CD4-positive, CD25-positive, alpha-beta regulatory T cell (primary cell): ENCODE data around the gene ZNF789. TPM values are rescaled to one million over a fixed set of nuclear protein-coding genes. Genes with fewer than 3 reads are reported as not detected.

ENCODE experiments used
- ATAC-seq, 2 donors: fragments of 150-1000 bp; cut with Tn5 transposase; one replicate each; pipeline ENCODE4 v1.10.0; 2021; ENCODE audit warnings: low read depth in 2 of 2, moderate number of reproducible peaks in 2 of 2, moderate library complexity in 1 of 2
- DNase-seq, 3 donors: peaks; one replicate each; pipeline versions ENCODE4 v3.0.0 to v3.0.0-alpha.2; 2012 to 2022; ENCODE audit warnings: mixed read lengths in 1 of 3
- H3K27ac ChIP-seq: one replicate; pipeline ENCODE4 v1.7.0; 2013; ENCODE audit warnings: mild to moderate bottlenecking, low read length; ENCODE audit not compliant: insufficient read depth, poor library complexity, severe bottlenecking
- H3K27me3 ChIP-seq: one replicate; pipeline ENCODE4 v1.7.0; 2013; ENCODE audit warnings: low read length; ENCODE audit not compliant: control insufficient read depth, insufficient read depth
- H3K36me3 ChIP-seq: one replicate; pipeline ENCODE4 v1.7.0; 2013; ENCODE audit warnings: mild to moderate bottlenecking, low read length, moderate library complexity; ENCODE audit not compliant: control insufficient read depth, insufficient read depth
- H3K4me1 ChIP-seq: 2 replicates; pipeline ENCODE4 v1.7.0; 2013; ENCODE audit warnings: mild to moderate bottlenecking, low read length; ENCODE audit not compliant: insufficient read depth, control insufficient read depth, poor library complexity, severe bottlenecking
- H3K4me3 ChIP-seq: one replicate; pipeline ENCODE4 v1.7.0; 2013; ENCODE audit warnings: low read depth, mild to moderate bottlenecking, low read length, moderate library complexity
- H3K9me3 ChIP-seq, 2 experiments: 1 replicate in 1 of 2; 2 replicates in 1 of 2; pipeline ENCODE4 v1.7.0; 2013; ENCODE audit warnings: low read length in 2 of 2, mild to moderate bottlenecking in 1 of 2, moderate library complexity in 1 of 2; ENCODE audit not compliant: control insufficient read depth in 2 of 2
- H3K27ac Mint-ChIP-seq, 3 donors: one replicate each; pipeline ENCODE4 v1.8.0; 2020 to 2022; ENCODE audit warnings: mild to moderate bottlenecking in 3 of 3, mixed read lengths in 3 of 3, moderate library complexity in 2 of 3
- H3K27me3 Mint-ChIP-seq: one replicate; pipeline ENCODE4 v1.8.0; 2022; ENCODE audit warnings: mild to moderate bottlenecking, mixed read lengths
- H3K36me3 Mint-ChIP-seq: one replicate; pipeline ENCODE4 v1.8.0; 2020; ENCODE audit warnings: mixed read lengths
- H3K4me1 Mint-ChIP-seq, 4 donors: one replicate each; pipeline ENCODE4 v1.8.0; 2020 to 2022; ENCODE audit warnings: mixed read lengths in 4 of 4, mild to moderate bottlenecking in 1 of 4
- H3K4me3 Mint-ChIP-seq, 4 donors: one replicate each; pipeline ENCODE4 v1.8.0; 2020 to 2022; ENCODE audit warnings: mild to moderate bottlenecking in 4 of 4, mixed read lengths in 4 of 4, moderate library complexity in 3 of 4
- H3K9me3 Mint-ChIP-seq, 7 donors: one replicate each; pipeline ENCODE4 v1.8.0; 2020 to 2022; ENCODE audit warnings: mixed read lengths in 7 of 7, mild to moderate bottlenecking in 3 of 7, moderate library complexity in 2 of 7
- polyA plus RNA-seq, 4 donors: library from polyadenylated mRNA; unstranded; fragments of 300-500 nt; fragmentation: Illumina TruSeq; gene quantifications; one replicate each; pipeline ENCODE4 v1.2.3, GENCODE V29; 2021
- total RNA-seq: library from RNA; stranded (reverse); gene quantifications from one replicate; pipeline ENCODE4 v1.2.3, GENCODE V29; 2022

Gene ZNF789
- total and polyA plus RNA-seq, 5 donors from 2014 or later: 4.2 to 15.8 (median 6.3) TPM

GRCh38 chr7:99451936-99452335 is 20.8 kb upstream of the ZNF789 start:
- H3K4me1 Mint-ChIP-seq: peaks cover 0 to 4% (median 0%) of the 10 kb centered on the region in 4 donors
- no peaks in the 10 kb centered on the region for H3K4me1 ChIP-seq
- ATAC-seq (peak in 1 of 2 donors; percentile 18), DNase-seq (no peak)
- H3K9me3 Mint-ChIP-seq: no peaks in the 10 kb centered on the region
- H3K27ac ChIP-seq: no peak overlapping the region
- peaks cover 30% of the 10 kb centered on the region for H3K36me3 Mint-ChIP-seq
- H3K27me3 Mint-ChIP-seq: no peaks in the 10 kb centered on the region
- no peaks in the 10 kb centered on the region for H3K9me3 ChIP-seq
- no peak overlapping the region for H3K4me3 ChIP-seq
- H3K4me3 Mint-ChIP-seq: no peak overlapping the region
- H3K27me3 ChIP-seq: no peaks in the 10 kb centered on the region
- no peak overlapping the region for H3K27ac Mint-ChIP-seq
- H3K36me3 ChIP-seq: peaks cover 70% of the 10 kb centered on the region

DNA sequence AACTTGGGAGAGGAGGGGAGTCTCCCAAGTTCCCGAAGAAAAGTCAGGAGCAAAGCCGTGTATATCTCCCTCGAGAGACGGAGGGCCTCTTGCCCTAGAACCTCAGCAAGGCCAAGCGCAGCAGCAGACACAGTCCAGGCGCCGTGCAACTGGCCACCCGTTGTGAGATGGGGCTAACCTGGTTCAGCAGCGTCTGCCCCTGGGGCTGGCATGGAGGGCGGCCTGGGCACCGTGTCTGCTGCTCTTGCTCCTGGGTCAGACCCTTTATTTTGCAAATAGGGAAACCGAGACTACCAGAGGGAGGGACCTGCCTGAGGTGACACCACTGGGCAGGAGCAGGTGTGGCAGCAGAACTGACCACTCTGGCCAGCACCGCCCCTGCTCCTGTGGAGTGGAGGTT is 20.1 kb upstream of the ZNF789 start:
- Histone ChIP-seq H3K36me3 (peaks cover 75% of the 10 kb centered on the region), H3K4me3 (no peak overlapping the region), H3K27ac (no peak overlapping the region), H3K9me3 (no peaks in the 10 kb centered on the region), H3K27me3 (no peaks in the 10 kb centered on the region), H3K4me1 (no peaks in the 10 kb centered on the region)
- Mint-ChIP-seq H3K36me3 (peaks cover 33% of the 10 kb centered on the region), H3K9me3 (no peaks in the 10 kb centered on the region), H3K27ac (no peak overlapping the region), H3K27me3 (no peaks in the 10 kb centered on the region), H3K4me3 (no peak overlapping the region), H3K4me1 (peaks cover 0 to 4% (median 0%) of the 10 kb centered on the region in 4 donors)
- DNase-seq: no peak
- no peak for ATAC-seq

- no peak for DNase-seq
- peaks cover 75% of the 10 kb centered on the region for H3K36me3 ChIP-seq
- no peak overlapping the region for H3K4me3 ChIP-seq
- Mint-ChIP-seq H3K36me3 (peaks cover 29% of the 10 kb centered on the region), H3K4me1 (peaks cover 0 to 4% (median 0%) of the 10 kb centered on the region in 4 donors), H3K9me3 (no peaks in the 10 kb centered on the region), H3K4me3 (no peak overlapping the region), H3K27me3 (no peaks in the 10 kb centered on the region), H3K27ac (no peak overlapping the region)
- ATAC-seq: no peak
- no peaks in the 10 kb centered on the region for H3K27me3 ChIP-seq
- H3K9me3 ChIP-seq: no peaks in the 10 kb centered on the region
- no peaks in the 10 kb centered on the region for H3K4me1 ChIP-seq
- no peak overlapping the region for H3K27ac ChIP-seq
Observed at GRCh38 chr7:99453105-99453504, 19.6 kb upstream of the ZNF789 start.

DNA sequence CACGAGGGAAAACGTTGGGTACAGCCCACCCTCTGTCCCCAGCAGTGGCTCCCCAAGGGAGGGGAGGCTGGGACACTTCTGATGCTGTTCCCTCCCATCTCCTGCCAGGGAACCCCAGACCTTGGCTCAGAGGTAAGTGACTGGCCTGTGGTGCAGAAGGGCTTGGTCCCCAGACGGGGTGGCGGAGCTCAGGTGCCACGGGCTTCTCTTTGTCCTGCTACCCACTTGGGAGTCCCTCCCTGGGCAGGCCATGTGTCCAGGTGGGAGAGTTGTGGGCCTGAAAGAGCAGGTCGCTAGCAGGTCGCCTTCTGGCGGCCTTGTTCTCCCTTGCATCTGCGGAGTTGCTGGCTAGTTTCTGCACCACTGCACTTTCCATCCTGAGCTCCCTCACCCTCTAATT is 16.8 kb upstream of the ZNF789 start:
- DNase-seq (no peak), ATAC-seq (no peak)
- no peak overlapping the region for H3K4me3 Mint-ChIP-seq
- no peak overlapping the region for H3K4me3 ChIP-seq
- H3K9me3 ChIP-seq: no peaks in the 10 kb centered on the region
- no peak overlapping the region for H3K27ac ChIP-seq
- H3K36me3 ChIP-seq: peaks cover 81% of the 10 kb centered on the region
- H3K36me3 Mint-ChIP-seq: peaks cover 34% of the 10 kb centered on the region
- H3K9me3 Mint-ChIP-seq: no peaks in the 10 kb centered on the region
- H3K27me3 ChIP-seq: no peaks in the 10 kb centered on the region
- no peaks in the 10 kb centered on the region for H3K27me3 Mint-ChIP-seq
- peaks cover 0 to 19% (median 15%) of the 10 kb centered on the region in 4 donors for H3K4me1 Mint-ChIP-seq
- peak overlapping the region in 1 of 3 donors; percentile 38 for H3K27ac Mint-ChIP-seq
- no peaks in the 10 kb centered on the region for H3K4me1 ChIP-seq

DNA sequence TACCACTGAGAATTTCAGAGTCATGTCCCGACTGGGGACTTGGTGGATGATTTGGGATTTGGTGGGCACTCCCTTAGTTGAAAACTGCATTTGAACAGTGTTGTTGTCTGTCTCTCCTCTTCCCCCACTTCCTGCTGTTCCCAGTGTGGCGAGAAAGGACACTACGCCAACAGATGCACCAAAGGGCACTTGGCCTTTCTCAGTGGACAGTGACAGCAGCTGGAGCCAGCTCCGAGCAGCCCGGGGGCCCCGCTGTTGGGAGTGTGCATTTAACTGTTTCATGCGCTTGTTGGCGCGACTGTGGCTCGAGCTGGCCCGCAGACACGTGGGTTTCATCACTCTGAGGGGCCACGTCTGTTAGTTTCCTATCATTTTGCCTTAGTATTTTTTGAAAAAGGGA is 16.4 kb upstream of the ZNF789 start:
- Mint-ChIP-seq H3K4me1 (peaks cover 0 to 22% (median 15%) of the 10 kb centered on the region in 4 donors), H3K27me3 (no peaks in the 10 kb centered on the region), H3K36me3 (peaks cover 31% of the 10 kb centered on the region), H3K9me3 (no peaks in the 10 kb centered on the region), H3K4me3 (no peak overlapping the region), H3K27ac (peak overlapping the region in 2 of 3 donors; percentile 20 to 38)
- ATAC-seq (no peak), DNase-seq (no peak)
- H3K27ac ChIP-seq: no peak overlapping the region
- H3K9me3 ChIP-seq: no peaks in the 10 kb centered on the region
- H3K36me3 ChIP-seq: peaks cover 79% of the 10 kb centered on the region
- no peaks in the 10 kb centered on the region for H3K4me1 ChIP-seq
- H3K27me3 ChIP-seq: no peaks in the 10 kb centered on the region
- no peak overlapping the region for H3K4me3 ChIP-seq

- no peak for ATAC-seq
- Mint-ChIP-seq H3K9me3 (no peaks in the 10 kb centered on the region), H3K27me3 (no peaks in the 10 kb centered on the region), H3K36me3 (peaks cover 31% of the 10 kb centered on the region), H3K4me1 (peaks cover 0 to 24% (median 15%) of the 10 kb centered on the region in 4 donors), H3K27ac (peak overlapping the region in 1 of 3 donors; percentile 73), H3K4me3 (no peak overlapping the region)
- peaks cover 77% of the 10 kb centered on the region for H3K36me3 ChIP-seq
- no peak for DNase-seq
- no peaks in the 10 kb centered on the region for H3K9me3 ChIP-seq
- H3K4me3 ChIP-seq: no peak overlapping the region
- H3K27ac ChIP-seq: no peak overlapping the region
- H3K4me1 ChIP-seq: no peaks in the 10 kb centered on the region
- H3K27me3 ChIP-seq: no peaks in the 10 kb centered on the region
Observed at GRCh38 chr7:99457050-99457649, 15.5 kb upstream of the ZNF789 start.

DNA sequence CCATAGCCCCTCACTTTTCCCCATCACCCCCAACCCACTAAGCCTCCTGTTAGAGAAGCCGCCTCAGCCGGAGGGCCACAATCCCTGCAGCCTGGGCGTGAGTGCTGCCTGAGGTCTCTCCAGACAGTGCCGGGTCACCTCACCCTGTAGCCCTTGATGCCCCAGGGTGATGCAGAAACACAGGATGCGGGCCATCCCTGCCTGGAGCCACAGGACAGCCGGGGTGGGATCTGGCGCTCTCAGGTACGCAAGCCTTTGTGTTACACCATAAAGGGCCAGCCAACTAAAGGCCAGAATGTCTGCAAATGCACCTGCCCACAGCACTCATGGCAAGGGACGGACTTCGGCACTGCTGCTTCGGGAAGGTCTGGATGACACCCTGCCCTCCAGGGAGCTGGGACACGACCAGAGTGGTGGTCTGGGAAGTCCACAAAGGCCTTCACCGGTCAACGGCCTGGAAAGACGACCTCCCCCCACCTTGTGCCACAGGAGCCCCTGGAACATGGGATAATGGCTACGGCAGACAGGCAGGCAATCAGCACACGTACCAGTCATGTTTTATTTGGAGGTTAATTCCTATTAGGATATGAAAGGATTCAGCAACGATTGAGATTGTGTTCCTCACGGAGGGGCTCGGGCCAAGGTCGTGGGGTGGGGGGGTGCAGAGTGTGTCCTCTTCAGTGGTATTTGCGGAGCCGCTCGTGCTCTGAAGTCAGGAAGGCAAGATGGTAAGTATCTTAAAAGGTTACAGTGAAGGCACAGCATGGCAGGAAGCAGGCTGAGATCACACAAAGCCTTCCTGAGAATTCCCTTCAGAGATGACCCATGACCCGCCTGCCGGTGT is 14.8 kb upstream of the ZNF789 start:
- Histone ChIP-seq H3K4me3 (no peak overlapping the region), H3K27me3 (no peaks in the 10 kb centered on the region), H3K9me3 (no peaks in the 10 kb centered on the region), H3K27ac (no peak overlapping the region), H3K36me3 (peaks cover 75% of the 10 kb centered on the region), H3K4me1 (peaks cover 3% of the 10 kb centered on the region)
- Mint-ChIP-seq H3K27ac (peak overlapping the region in 1 of 3 donors; percentile 43), H3K4me1 (peaks cover 0 to 30% (median 17%) of the 10 kb centered on the region in 4 donors), H3K4me3 (no peak overlapping the region), H3K27me3 (no peaks in the 10 kb centered on the region), H3K9me3 (no peaks in the 10 kb centered on the region), H3K36me3 (peaks cover 31% of the 10 kb centered on the region)
- ATAC-seq (no peak), DNase-seq (no peak)
